ENCODE data around the gene NGEF.

GRCh38 chr2:232957657-232958090, 55.4 kb downstream of the NGEF start:
- TF ChIP-seq CTCF (IDR thresholded peaks at IDR 0.05) (no peak), POLR2AphosphoS5 (IDR thresholded peaks at IDR 0.05) (no peak), EP300 (IDR thresholded peaks at IDR 0.05) (no peak)
